HUES64 (cell line): ENCODE measurements around the gene SHTN1.
A peak's percentile ranks its signal among the peaks of the same experiment; 100 is the strongest.

ENCODE experiments used
- H3K27ac ChIP-seq: 2 replicates; pipeline ENCODE4 v1.7.0; 2013; ENCODE audit warnings: low read depth, low read length, inconsistent platforms
- H3K27me3 ChIP-seq: 2 replicates; pipeline ENCODE4 v1.6.1; 2013; ENCODE audit warnings: mild to moderate bottlenecking, low read length; ENCODE audit not compliant: insufficient read depth
- H3K36me3 ChIP-seq: 2 replicates; pipeline ENCODE4 v1.6.1; 2013; ENCODE audit warnings: mild to moderate bottlenecking, low read length; ENCODE audit not compliant: insufficient read depth
- H3K4me1 ChIP-seq: 2 replicates; pipeline ENCODE4 v1.6.1; 2013; ENCODE audit warnings: mild to moderate bottlenecking, low read length, moderate library complexity; ENCODE audit not compliant: insufficient read depth
- H3K4me3 ChIP-seq: 2 replicates; pipeline ENCODE4 v1.5.1; 2013; ENCODE audit warnings: mild to moderate bottlenecking, low read length, moderate library complexity
- H3K9ac ChIP-seq: 2 replicates; pipeline ENCODE4 v1.6.1; 2013; ENCODE audit warnings: mild to moderate bottlenecking, low read depth, low read length
- H3K9me3 ChIP-seq: 2 replicates; pipeline ENCODE4 v1.6.1; 2013; ENCODE audit warnings: low read depth, low read length; ENCODE audit not compliant: insufficient read depth
- WGBS: fragments of 150-250, 120-280 bp; methylation state at CpG from one replicate; pipeline ENCODE4 v1.1.7; 2013; ENCODE audit warnings: missing lambda C conversion rate; 5-methylcytosine and 5-hydroxymethylcytosine counted together

The SHTN1 gene

GRCh38 chr10:116873134-116873533, 131.9 kb downstream of the SHTN1 start:
- no peaks in the 10 kb centered on the region for H3K36me3 ChIP-seq
- H3K27ac ChIP-seq, result peak overlapping the region; percentile 50
- WGBS, result 29% methylated on average over 2 of the region's 2 CpGs
- peaks cover 25% of the 10 kb centered on the region for H3K4me1 ChIP-seq
- no peak overlapping the region for H3K9ac ChIP-seq
- no peaks in the 10 kb centered on the region for H3K27me3 ChIP-seq
- H3K4me3 ChIP-seq, result no peak overlapping the region
- H3K9me3 ChIP-seq, result no peaks in the 10 kb centered on the region

- H3K4me3 ChIP-seq, result no peak overlapping the region
- 100% methylated on average over 2 of the region's 2 CpGs for WGBS
- H3K4me1 ChIP-seq, result peaks cover 25% of the 10 kb centered on the region
- H3K9me3 ChIP-seq, result no peaks in the 10 kb centered on the region
- no peaks in the 10 kb centered on the region for H3K36me3 ChIP-seq
- no peak overlapping the region for H3K27ac ChIP-seq
- no peak overlapping the region for H3K9ac ChIP-seq
- H3K27me3 ChIP-seq, result no peaks in the 10 kb centered on the region
These were observed 134.0 kb downstream of the SHTN1 start for GRCh38 chr10:116870949-116871348.

- no peaks in the 10 kb centered on the region for H3K9me3 ChIP-seq
- no peaks in the 10 kb centered on the region for H3K36me3 ChIP-seq
- no peak overlapping the region for H3K9ac ChIP-seq
- H3K4me3 ChIP-seq, result no peak overlapping the region
- no peaks in the 10 kb centered on the region for H3K27me3 ChIP-seq
- 92% methylated on average over 3 of the region's 4 CpGs for WGBS
- no peak overlapping the region for H3K27ac ChIP-seq
- peaks cover 17% of the 10 kb centered on the region for H3K4me1 ChIP-seq
These were observed 136.3 kb downstream of the SHTN1 start for GRCh38 chr10:116868722-116869121.

- WGBS, result 80% methylated on average over 4 of the region's 4 CpGs
- peaks cover 12% of the 10 kb centered on the region for H3K4me1 ChIP-seq
- no peak overlapping the region for H3K9ac ChIP-seq
- no peak overlapping the region for H3K27ac ChIP-seq
- H3K4me3 ChIP-seq, result no peak overlapping the region
- no peaks in the 10 kb centered on the region for H3K36me3 ChIP-seq
- H3K27me3 ChIP-seq, result no peaks in the 10 kb centered on the region
- no peaks in the 10 kb centered on the region for H3K9me3 ChIP-seq
These were observed 136.8 kb downstream of the SHTN1 start for GRCh38 chr10:116868198-116868676.

GRCh38 chr10:116866987-116867595, 137.9 kb downstream of the SHTN1 start:
- H3K9me3 ChIP-seq, result no peaks in the 10 kb centered on the region
- H3K27me3 ChIP-seq, result no peaks in the 10 kb centered on the region
- H3K27ac ChIP-seq, result no peak overlapping the region
- no peak overlapping the region for H3K4me3 ChIP-seq
- WGBS, result 94% methylated on average over 6 of the region's 6 CpGs
- no peaks in the 10 kb centered on the region for H3K36me3 ChIP-seq
- H3K9ac ChIP-seq, result no peak overlapping the region
- H3K4me1 ChIP-seq, result peaks cover 5% of the 10 kb centered on the region

GRCh38 chr10:116866066-116866465, 138.9 kb downstream of the SHTN1 start:
- H3K9me3 ChIP-seq, result no peaks in the 10 kb centered on the region
- H3K4me3 ChIP-seq, result no peak overlapping the region
- H3K9ac ChIP-seq, result no peak overlapping the region
- no peaks in the 10 kb centered on the region for H3K36me3 ChIP-seq
- peaks cover 5% of the 10 kb centered on the region for H3K4me1 ChIP-seq
- no peak overlapping the region for H3K27ac ChIP-seq
- whole genome bisulfite sequencing, result 88% methylated on average over 2 of the region's 2 CpGs
- H3K27me3 ChIP-seq, result no peaks in the 10 kb centered on the region

GRCh38 chr10:116864436-116864835, 140.6 kb downstream of the SHTN1 start:
- 96% methylated on average over 3 of the region's 4 CpGs for WGBS
- Histone ChIP-seq H3K4me3 (no peak overlapping the region), H3K9ac (no peak overlapping the region), H3K27ac (no peak overlapping the region), H3K36me3 (no peaks in the 10 kb centered on the region), H3K9me3 (no peaks in the 10 kb centered on the region), H3K27me3 (no peaks in the 10 kb centered on the region), H3K4me1 (peaks cover 3% of the 10 kb centered on the region)

- Histone ChIP-seq H3K27me3 (no peaks in the 10 kb centered on the region), H3K4me1 (no peaks in the 10 kb centered on the region), H3K4me3 (no peak overlapping the region), H3K36me3 (no peaks in the 10 kb centered on the region), H3K27ac (no peak overlapping the region), H3K9ac (no peak overlapping the region), H3K9me3 (peaks cover 4% of the 10 kb centered on the region; the same call in 1 of the 2 replicates)
- 100% methylated on average over 2 of the region's 2 CpGs for WGBS
These were observed 143.2 kb downstream of the SHTN1 start for GRCh38 chr10:116861796-116862195.

GRCh38 chr10:116857156-116857555, 147.8 kb downstream of the SHTN1 start:
- Histone ChIP-seq H3K9ac (no peak overlapping the region), H3K9me3 (peaks cover 4% of the 10 kb centered on the region; the same call in 1 of the 2 replicates), H3K4me1 (no peaks in the 10 kb centered on the region), H3K27me3 (no peaks in the 10 kb centered on the region), H3K27ac (no peak overlapping the region), H3K36me3 (no peaks in the 10 kb centered on the region), H3K4me3 (no peak overlapping the region)
- 94% methylated on average over 3 of the region's 3 CpGs for WGBS

- H3K4me1 ChIP-seq, result peaks cover 7% of the 10 kb centered on the region; the same call in 1 of the 2 replicates
- 90% methylated on average over 4 of the region's 4 CpGs for WGBS
These were observed 151.3 kb downstream of the SHTN1 start for GRCh38 chr10:116853701-116854100.

GRCh38 chr10:116853287-116853686, 151.7 kb downstream of the SHTN1 start:
- 95% methylated on average over 2 of the region's 4 CpGs for WGBS
- peaks cover 4% of the 10 kb centered on the region; the same call in 1 of the 2 replicates for H3K9me3 ChIP-seq
- no peak overlapping the region for H3K9ac ChIP-seq
- H3K36me3 ChIP-seq, result no peaks in the 10 kb centered on the region
- no peak overlapping the region for H3K27ac ChIP-seq
- H3K27me3 ChIP-seq, result no peaks in the 10 kb centered on the region; the same call in 1 of the 2 replicates
- H3K4me1 ChIP-seq, result peaks cover 11% of the 10 kb centered on the region
- no peak overlapping the region for H3K4me3 ChIP-seq

More at GRCh38 chr10:116853701-116854100, 151.3 kb downstream of the SHTN1 start:
- Histone ChIP-seq H3K27ac (no peak overlapping the region), H3K27me3 (no peaks in the 10 kb centered on the region; the same call in 1 of the 2 replicates), H3K4me3 (no peak overlapping the region), H3K9ac (no peak overlapping the region), H3K36me3 (no peaks in the 10 kb centered on the region), H3K9me3 (peaks cover 4% of the 10 kb centered on the region; the same call in 1 of the 2 replicates)
